BJ (cell line): ENCODE measurements around the gene DLX4. TPM values are rescaled to one million over a fixed set of nuclear protein-coding genes. Genes with fewer than 3 reads are reported as not detected.

Experiments used
- CTCF ChIA-PET: fragments of 350-600 bp; formaldehyde crosslinking; extraction: SDS; loops from one replicate; lab custom pipeline; 2021; ENCODE audit warnings: antibody characterized with exemption, inconsistent platforms; lab: Yijun Ruan, JAX
- POLR2A ChIA-PET: fragments of 300-600 bp; sonication (Branson Sonifier 250); formaldehyde crosslinking; extraction: SDS; loops from one replicate; lab custom pipeline; 2021; ENCODE audit warnings: antibody characterized with exemption; lab: Charles Lee
- DNase-seq: peaks from one replicate; pipeline ENCODE4 v3.0.0-alpha.2; 2011; ENCODE audit warnings: low read depth
- H3K27me3 ChIP-seq: 2 replicates; pipeline ENCODE4 v1.6.0; 2011; ENCODE audit warnings: low read length; ENCODE audit not compliant: control insufficient read depth, insufficient read depth
- H3K36me3 ChIP-seq: 2 replicates; pipeline ENCODE4 v1.5.1; 2011; ENCODE audit warnings: low read length; ENCODE audit not compliant: control insufficient read depth, insufficient read depth
- H3K4me3 ChIP-seq: 2 replicates; pipeline ENCODE4 v1.5.1; 2011; ENCODE audit warnings: low read depth, mild to moderate bottlenecking, control low read depth, low read length
- polyA plus RNA-seq: library from polyadenylated mRNA; depleted of rRNA; stranded (reverse); fragments of >200 nt; gene quantifications from 2 replicates; pipeline ENCODE4 v1.2.3, GENCODE V29; 2011
- TF ChIP-seq, protein P1 (sequence below): IDR thresholded peaks from 2 replicates; pipeline ENCODE4 v1.5.1; 2011; ENCODE audit warnings: low read depth, mild to moderate bottlenecking, control low read depth, inconsistent platforms, low read length, moderate library complexity; ENCODE audit not compliant: insufficient read depth

Gene DLX4
- polyA plus RNA-seq, 1 experiment, result 0.29 TPM

- no peak for DNase-seq
- TF ChIP-seq, protein P1, sequence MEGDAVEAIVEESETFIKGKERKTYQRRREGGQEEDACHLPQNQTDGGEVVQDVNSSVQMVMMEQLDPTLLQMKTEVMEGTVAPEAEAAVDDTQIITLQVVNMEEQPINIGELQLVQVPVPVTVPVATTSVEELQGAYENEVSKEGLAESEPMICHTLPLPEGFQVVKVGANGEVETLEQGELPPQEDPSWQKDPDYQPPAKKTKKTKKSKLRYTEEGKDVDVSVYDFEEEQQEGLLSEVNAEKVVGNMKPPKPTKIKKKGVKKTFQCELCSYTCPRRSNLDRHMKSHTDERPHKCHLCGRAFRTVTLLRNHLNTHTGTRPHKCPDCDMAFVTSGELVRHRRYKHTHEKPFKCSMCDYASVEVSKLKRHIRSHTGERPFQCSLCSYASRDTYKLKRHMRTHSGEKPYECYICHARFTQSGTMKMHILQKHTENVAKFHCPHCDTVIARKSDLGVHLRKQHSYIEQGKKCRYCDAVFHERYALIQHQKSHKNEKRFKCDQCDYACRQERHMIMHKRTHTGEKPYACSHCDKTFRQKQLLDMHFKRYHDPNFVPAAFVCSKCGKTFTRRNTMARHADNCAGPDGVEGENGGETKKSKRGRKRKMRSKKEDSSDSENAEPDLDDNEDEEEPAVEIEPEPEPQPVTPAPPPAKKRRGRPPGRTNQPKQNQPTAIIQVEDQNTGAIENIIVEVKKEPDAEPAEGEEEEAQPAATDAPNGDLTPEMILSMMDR, result no peak
- no peak overlapping the region for H3K4me3 ChIP-seq
- CTCF ChIA-PET, result interaction anchor here (2.2 to 7.0 kb wide), 3 partner anchors 16 to 100 kb away, joined by 7 to 56 read pairs (median 27); partner anchors contain the start of gene DLX3
- peaks cover 29% of the 10 kb centered on the region for H3K27me3 ChIP-seq
- POLR2A ChIA-PET, result no interaction called here
- H3K36me3 ChIP-seq, result no peaks in the 10 kb centered on the region
Observed at GRCh38 chr17:49980703-49981197, 11.8 kb downstream of the DLX4 start.

- POLR2A ChIA-PET, result no interaction called here
Observed at GRCh38 chr17:49984283-49984682, 15.3 kb downstream of the DLX4 start.

GRCh38 chr17:49984776-49985175 lies 15.8 kb downstream of the DLX4 start:
- peaks cover 21% of the 10 kb centered on the region for H3K27me3 ChIP-seq
- POLR2A ChIA-PET, result no interaction called here
- CTCF ChIA-PET, result interaction anchor here (1.3 to 7.7 kb wide), 5 partner anchors 10 to 123 kb away, joined by 4 to 71 read pairs (median 9); partner anchors contain the start of gene DLX3

More at GRCh38 chr17:49984283-49984682, 15.3 kb downstream of the DLX4 start:
- H3K4me3 ChIP-seq, result no peak overlapping the region
- peaks cover 20% of the 10 kb centered on the region for H3K27me3 ChIP-seq
- no peaks in the 10 kb centered on the region for H3K36me3 ChIP-seq
- TF ChIP-seq, protein P1, result no peak
- CTCF ChIA-PET, result interaction anchor here (0.8 to 7.7 kb wide), 5 partner anchors 10 to 123 kb away, joined by 3 to 71 read pairs (median 5); partner anchors contain the start of gene DLX3
- DNase-seq, result no peak

GRCh38 chr17:49985310-49985990 lies 16.5 kb downstream of the DLX4 start:
- Histone ChIP-seq H3K36me3 (no peaks in the 10 kb centered on the region), H3K27me3 (peaks cover 20% of the 10 kb centered on the region), H3K4me3 (no peak overlapping the region)
- POLR2A ChIA-PET, result no interaction called here
- no peak for DNase-seq
- CTCF ChIA-PET, result interaction anchor here (0.7 to 7.7 kb wide), 4 partner anchors 12 to 107 kb away, joined by 3 to 71 read pairs (median 9); partner anchors contain the start of gene DLX3
- TF ChIP-seq, protein P1, result no peak

More at GRCh38 chr17:49984776-49985175, 15.8 kb downstream of the DLX4 start:
- Histone ChIP-seq H3K36me3 (no peaks in the 10 kb centered on the region), H3K4me3 (no peak overlapping the region)
- DNase-seq, result no peak
- TF ChIP-seq, protein P1, result no peak
